Heart right ventricle (tissue), 16 donors: Measurements from ENCODE around the gene TOMM22. TPM values are rescaled to one million over a fixed set of nuclear protein-coding genes. Genes with fewer than 3 reads are reported as not detected.

ENCODE experiments used
- ATAC-seq, 8 donors: fragments of 200-7000 bp; cut with Tn5 transposase; one replicate each; pipeline ENCODE4 v1.9.1; 2020; ENCODE audit warnings: mild to moderate bottlenecking in 8 of 8, moderate library complexity in 8 of 8, moderate number of reproducible peaks in 1 of 8
- DNase-seq, 2 donors: peaks; one replicate each; pipeline ENCODE4 v3.0.0-alpha.2; 2020
- H3K27ac ChIP-seq, 10 donors: fragments of 200-600 bp; sonication (generic) in 2 of 10; one replicate each; pipeline versions ENCODE4 v1.5.0 to v1.8.0; 2020 to 2022; ENCODE audit warnings: mild to moderate bottlenecking in 3 of 10
- H3K27me3 ChIP-seq, 7 donors: fragments of 200-600 bp; one replicate each; pipeline ENCODE4 v1.8.0; 2021 to 2022; ENCODE audit warnings: mild to moderate bottlenecking in 2 of 7
- H3K36me3 ChIP-seq, 9 donors: fragments of 200-600 bp; sonication (generic) in 1 of 9; one replicate each; pipeline versions ENCODE4 v1.5.0 to v1.8.0; 2020 to 2022; ENCODE audit warnings: mild to moderate bottlenecking in 2 of 9
- H3K4me1 ChIP-seq, 9 donors: fragments of 200-600 bp; sonication (generic) in 1 of 9; one replicate each; pipeline versions ENCODE4 v1.5.0 to v1.8.0; 2020 to 2022; ENCODE audit warnings: mild to moderate bottlenecking in 4 of 9
- H3K4me3 ChIP-seq, 10 donors: fragments of 200-600 bp; sonication (generic) in 2 of 10; one replicate each; pipeline versions ENCODE4 v1.5.0 to v1.8.0; 2020 to 2022; ENCODE audit warnings: mild to moderate bottlenecking in 7 of 10, moderate library complexity in 2 of 10
- H3K9me3 ChIP-seq, 11 donors: fragments of 200-600 bp in 10 of 11; sonication (generic) in 2 of 11; one replicate each; pipeline versions ENCODE4 v1.5.0 to v1.8.0; 2013 to 2022; ENCODE audit warnings: mild to moderate bottlenecking in 2 of 11, control low read depth in 1 of 11, moderate library complexity in 1 of 11
- CTCF ChIP-seq, 9 donors: fragments of 200-600 bp; sonication (generic) in 2 of 9; IDR thresholded peaks; one replicate each; pipeline versions ENCODE4 v1.5.0 to v1.8.0; 2021 to 2022; ENCODE audit warnings: antibody characterized with exemption in 9 of 9, mild to moderate bottlenecking in 5 of 9, moderate library complexity in 1 of 9
- WGBS, 2 donors: extraction: QIAGEN DNeasy Blood & Tissue Kit; methylation state at CpG; one replicate each; pipeline ENCODE4 v1.1.7; 2013; ENCODE audit warnings: inconsistent platforms in 1 of 2; 5-methylcytosine and 5-hydroxymethylcytosine counted together
- intact Hi-C, 10 donors: fragments of 100-400 bp; cut with DNase I; formaldehyde crosslinking; loops; one replicate each; pipeline versions ENCODE4 v1.11.1 to v1.14.2; 2022
- polyA plus RNA-seq, 2 donors: library from polyadenylated mRNA; stranded (reverse); fragments of 200-250 nt; gene quantifications; one replicate each; pipeline ENCODE4 v1.2.3, GENCODE V29; 2013
- total RNA-seq, 10 donors: library from RNA; stranded (reverse); fragmentation: NEBNext Ultra II Directional in 3 of 10; extraction: Animal tissue kit (Norgen Biotek cat#: 25700) in 3 of 10; gene quantifications; one replicate each; pipeline versions ENCODE4 v1.2.1 to v1.2.4, GENCODE V29; 2021 to 2023
- donor health status: Arrhythmogenic right ventricular cardiomyopathy.
- donor health status: ischemic (EF 13 %, LVEDD 7.1; RV severe dilation, severe dysfunction).
- donor health status: healthy with polysubstance abuse.
- donor health status: DM: no; HTN: yes; CAD: no.
- donor health status: DM: no; HTN: no; CAD: no.
- donor health status: ischemic (EF 25% LVEDD 6.9; RV normal size, moderate dysfunction).
- donor health status: ischemic (EF 25% LVEDD 5.7; RV mildly dilated, moderate dysfunction).
- donor health status: healthy.
- donor health status: DM: yes; HTN: yes; CAD: no.
- donor health status: Ischemic cardiomyopathy.
- donor health status: ischemic (EF 35%, LVEDD 5.7; RV mildly dilated, moderate dysfunction).
- donor health status: nonischemic (EF 11% LVEDD 7.7; RV severe dilation, severe dysfunction).
- donor health status: DM: yes; HTN: yes; CAD: no.
- donor health status: PGD.
- donor health status: ischemic (EF 29% LVEDD 5.4; RV normal size, mild dysfunction).
- donor health status: nonischemic (EF 23%, LVEDD 6.1; RV moderate dilation, normal function).

Gene TOMM22
- total and polyA plus RNA-seq, 12 donors = 23.0 to 86.2 (median 70.5) TPM

GRCh38 chr22:38724176-38724575 is 42.4 kb downstream of the TOMM22 start:
- peaks cover 0 to 100% (median 74%) of the 10 kb centered on the region in 9 donors for H3K36me3 ChIP-seq
- 98% methylated on average over 7 of the region's 7 CpGs for WGBS, 2 donors
- H3K27ac ChIP-seq = no peak overlapping the region
- ATAC-seq (no peak), DNase-seq (no peak)
- H3K4me1 ChIP-seq = peaks cover 0 to 11% (median 0%) of the 10 kb centered on the region in 9 donors
- TF ChIP-seq CTCF (IDR thresholded peaks at IDR 0.05) = no peak
- H3K27me3 ChIP-seq = no peaks in the 10 kb centered on the region
- intact Hi-C loops = no loop called here
- no peak overlapping the region for H3K4me3 ChIP-seq
- H3K9me3 ChIP-seq = no peaks in the 10 kb centered on the region

- peak in 1 of 8 donors; percentile 8 for ATAC-seq
- no peak overlapping the region for H3K27ac ChIP-seq
- WGBS, 2 donors = 64 to 74% methylated on average over 3 of the region's 3 CpGs
These were observed 43.3 kb downstream of the TOMM22 start for GRCh38 chr22:38724926-38725571.

GRCh38 chr22:38725900-38726655 is 44.3 kb downstream of the TOMM22 start:
- no peaks in the 10 kb centered on the region for H3K9me3 ChIP-seq
- H3K4me1 ChIP-seq = peaks cover 0 to 11% (median 0%) of the 10 kb centered on the region in 9 donors
- intact Hi-C loops = no loop called here
- H3K27me3 ChIP-seq = no peaks in the 10 kb centered on the region
- peaks cover 7 to 100% (median 87%) of the 10 kb centered on the region in 9 donors for H3K36me3 ChIP-seq
- no peak for TF ChIP-seq CTCF (IDR thresholded peaks at IDR 0.05)
- no peak for ATAC-seq
- 94 to 95% methylated on average over 18 of the region's 18 CpGs for WGBS, 2 donors
- DNase-seq = no peak
- no peak overlapping the region for H3K27ac ChIP-seq
- H3K4me3 ChIP-seq = no peak overlapping the region

More at GRCh38 chr22:38724926-38725571, 43.3 kb downstream of the TOMM22 start:
- H3K36me3 ChIP-seq = peaks cover under 1 to 100% (median 83%) of the 10 kb centered on the region in 9 donors
- peak in 8 of 9 donors; percentile 6 to 51 (median 40) for TF ChIP-seq CTCF (IDR thresholded peaks at IDR 0.05)
- intact Hi-C loops = no loop called here
- H3K9me3 ChIP-seq = no peaks in the 10 kb centered on the region
- peaks cover 0 to 11% (median 0%) of the 10 kb centered on the region in 9 donors for H3K4me1 ChIP-seq
- no peaks in the 10 kb centered on the region for H3K27me3 ChIP-seq
- H3K4me3 ChIP-seq = no peak overlapping the region
- no peak for DNase-seq

GRCh38 chr22:38727123-38727522 is 45.4 kb downstream of the TOMM22 start:
- Histone ChIP-seq H3K4me3 (no peak overlapping the region), H3K36me3 (peaks cover 7 to 100% (median 77%) of the 10 kb centered on the region in 9 donors), H3K27ac (no peak overlapping the region), H3K27me3 (no peaks in the 10 kb centered on the region), H3K9me3 (no peaks in the 10 kb centered on the region), H3K4me1 (peaks cover 0 to 17% (median 3%) of the 10 kb centered on the region in 9 donors)
- no peak for ATAC-seq
- intact Hi-C loops = no loop called here
- no peak for DNase-seq
- 92 to 95% methylated on average over 12 of the region's 12 CpGs for WGBS, 2 donors
- TF ChIP-seq CTCF (IDR thresholded peaks at IDR 0.05) = no peak
